Heart left ventricle (tissue), 16 donors: ENCODE data around the gene TNIK. TPM values are rescaled to one million over a fixed set of nuclear protein-coding genes. Genes with fewer than 3 reads are reported as not detected.

Experiments used
- ATAC-seq, 4 donors: fragments of 200-7000 bp; cut with Tn5 transposase; one replicate each; pipeline ENCODE4 v1.9.1; 2020 to 2022; ENCODE audit warnings: moderate library complexity in 4 of 4, mild to moderate bottlenecking in 3 of 4, moderate number of reproducible peaks in 1 of 4
- DNase-seq, 5 donors: peaks; one replicate each; pipeline ENCODE4 v3.0.0-alpha.2; 2020
- H3K27ac ChIP-seq, 12 donors: fragments of 200-600 bp; sonication (generic) in 4 of 12; one replicate each; pipeline versions ENCODE4 v1.5.0 to v1.8.0; 2016 to 2022; ENCODE audit warnings: mild to moderate bottlenecking in 2 of 12
- H3K27me3 ChIP-seq, 9 donors: fragments of 200-600 bp; sonication (generic) in 2 of 9; one replicate each; pipeline versions ENCODE4 v1.5.1 to v1.8.0; 2016 to 2022; ENCODE audit warnings: mild to moderate bottlenecking in 3 of 9
- H3K36me3 ChIP-seq, 9 donors: fragments of 200-600 bp; sonication (generic) in 2 of 9; one replicate each; pipeline versions ENCODE4 v1.5.0 to v1.8.0; 2018 to 2022; ENCODE audit warnings: mild to moderate bottlenecking in 2 of 9
- H3K4me1 ChIP-seq, 12 donors: fragments of 200-600 bp; sonication (generic) in 4 of 12; one replicate each; pipeline versions ENCODE4 v1.5.0 to v1.8.0; 2016 to 2022; ENCODE audit warnings: mild to moderate bottlenecking in 3 of 12
- H3K4me3 ChIP-seq, 12 donors: fragments of 200-600 bp; sonication (generic) in 4 of 12; one replicate each; pipeline versions ENCODE4 v1.5.0 to v1.8.0; 2017 to 2022; ENCODE audit warnings: mild to moderate bottlenecking in 9 of 12, moderate library complexity in 4 of 12
- H3K9me3 ChIP-seq, 12 donors: fragments of 200-600 bp; sonication (generic) in 4 of 12; one replicate each; pipeline versions ENCODE4 v1.5.0 to v1.8.0; 2016 to 2022; ENCODE audit warnings: mild to moderate bottlenecking in 1 of 12
- POLR2A ChIP-seq, 2 donors: fragments of 450-650 bp; IDR thresholded peaks; one replicate each; pipeline ENCODE4 v1.6.1; 2017; ENCODE audit warnings: antibody characterized with exemption in 2 of 2, mild to moderate bottlenecking in 2 of 2, moderate library complexity in 2 of 2
- WGBS, 4 donors: extraction: QIAGEN DNeasy Blood & Tissue Kit in 2 of 4; methylation state at CpG; one replicate each; pipeline versions ENCODE4 v1.1.5 to v1.1.7; 2013 to 2018; 5-methylcytosine and 5-hydroxymethylcytosine counted together
- intact Hi-C, 10 donors: fragments of 100-400 bp; cut with DNase I; formaldehyde crosslinking; loops; one replicate each; pipeline versions ENCODE4 v1.11.1 to v1.14.2; 2022
- polyA plus RNA-seq, 2 donors: library from polyadenylated mRNA; stranded (reverse); fragments of 200-250 nt; gene quantifications; one replicate each; pipeline ENCODE4 v1.2.3, GENCODE V29; 2013
- total RNA-seq, 9 donors: library from RNA; depleted of rRNA in 2 of 9; stranded (reverse); fragments of >200 nt in 2 of 9; fragmentation: NEBNext Ultra II Directional in 3 of 9; extraction: Animal tissue kit (Norgen Biotek cat#: 25700) in 3 of 9; gene quantifications; one replicate each; pipeline versions ENCODE4 v1.1.0 to v1.2.4, GENCODE V29; 2016 to 2023
- TF ChIP-seq, protein P1 (sequence below), 12 donors: fragments of 200-600 bp; sonication (generic) in 4 of 12; IDR thresholded peaks; one replicate each; pipeline versions ENCODE4 v1.5.0 to v1.8.0; 2018 to 2022; ENCODE audit warnings: antibody characterized with exemption in 12 of 12, mild to moderate bottlenecking in 5 of 12
- donor health status: ischemic (EF 13 %, LVEDD 7.1; RV severe dilation, severe dysfunction).
- donor health status: healthy with polysubstance abuse.
- donor health status: DM: no; HTN: yes; CAD: no.
- donor health status: DM: no; HTN: no; CAD: no.
- donor health status: ischemic (EF 25% LVEDD 6.9; RV normal size, moderate dysfunction).
- donor health status: ischemic (EF 25% LVEDD 5.7; RV mildly dilated, moderate dysfunction).
- donor health status: healthy.
- donor health status: DM: yes; HTN: yes; CAD: no.
- donor health status: ischemic (EF 35%, LVEDD 5.7; RV mildly dilated, moderate dysfunction).
- donor health status: nonischemic (EF 11% LVEDD 7.7; RV severe dilation, severe dysfunction).
- donor health status: DM: yes; HTN: yes; CAD: no.
- donor health status: PGD.
- donor health status: ischemic (EF 29% LVEDD 5.4; RV normal size, mild dysfunction).
- donor health status: nonischemic (EF 23%, LVEDD 6.1; RV moderate dilation, normal function).

TNIK gene
- total and polyA plus RNA-seq, 11 donors = 12.3 to 51.6 (median 32.4) TPM

DNA sequence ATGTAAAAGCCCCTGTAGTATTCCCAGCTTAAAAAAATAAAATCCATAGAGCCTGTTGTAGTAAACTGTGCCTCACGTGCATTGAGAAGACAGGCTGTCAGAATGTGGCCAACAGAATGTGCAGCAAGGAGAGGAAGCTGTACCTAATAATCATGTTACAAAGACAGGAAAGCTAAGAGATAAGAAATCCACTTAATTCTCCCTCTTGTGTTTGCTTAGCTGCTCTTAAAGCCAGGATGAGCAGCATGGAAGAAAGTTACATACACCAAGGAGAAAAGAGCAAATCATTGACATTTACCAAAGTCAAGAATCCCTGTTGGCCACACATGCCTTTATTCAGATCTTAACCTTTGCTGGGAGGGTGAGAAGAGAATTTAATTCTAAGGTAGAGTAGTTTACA is 85.9 kb downstream of the TNIK start:
- intact Hi-C loops = no loop called here
- Histone ChIP-seq H3K27ac (peak overlapping the region in 1 of 12 donors; percentile 9), H3K4me1 (peaks cover 0 to 53% (median 29%) of the 10 kb centered on the region in 12 donors), H3K4me3 (no peak overlapping the region), H3K36me3 (no peaks in the 10 kb centered on the region), H3K9me3 (no peaks in the 10 kb centered on the region), H3K27me3 (no peaks in the 10 kb centered on the region)
- WGBS, 4 donors = 0 to 26% (median 14%) methylated on average over 1 of the region's 1 CpG
- DNase-seq = no peak
- no peak for TF ChIP-seq POLR2A (IDR thresholded peaks at IDR 0.05)
- TF ChIP-seq, protein P1, sequence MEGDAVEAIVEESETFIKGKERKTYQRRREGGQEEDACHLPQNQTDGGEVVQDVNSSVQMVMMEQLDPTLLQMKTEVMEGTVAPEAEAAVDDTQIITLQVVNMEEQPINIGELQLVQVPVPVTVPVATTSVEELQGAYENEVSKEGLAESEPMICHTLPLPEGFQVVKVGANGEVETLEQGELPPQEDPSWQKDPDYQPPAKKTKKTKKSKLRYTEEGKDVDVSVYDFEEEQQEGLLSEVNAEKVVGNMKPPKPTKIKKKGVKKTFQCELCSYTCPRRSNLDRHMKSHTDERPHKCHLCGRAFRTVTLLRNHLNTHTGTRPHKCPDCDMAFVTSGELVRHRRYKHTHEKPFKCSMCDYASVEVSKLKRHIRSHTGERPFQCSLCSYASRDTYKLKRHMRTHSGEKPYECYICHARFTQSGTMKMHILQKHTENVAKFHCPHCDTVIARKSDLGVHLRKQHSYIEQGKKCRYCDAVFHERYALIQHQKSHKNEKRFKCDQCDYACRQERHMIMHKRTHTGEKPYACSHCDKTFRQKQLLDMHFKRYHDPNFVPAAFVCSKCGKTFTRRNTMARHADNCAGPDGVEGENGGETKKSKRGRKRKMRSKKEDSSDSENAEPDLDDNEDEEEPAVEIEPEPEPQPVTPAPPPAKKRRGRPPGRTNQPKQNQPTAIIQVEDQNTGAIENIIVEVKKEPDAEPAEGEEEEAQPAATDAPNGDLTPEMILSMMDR (IDR thresholded peaks at IDR 0.05) = no peak
- ATAC-seq = no peak

DNA sequence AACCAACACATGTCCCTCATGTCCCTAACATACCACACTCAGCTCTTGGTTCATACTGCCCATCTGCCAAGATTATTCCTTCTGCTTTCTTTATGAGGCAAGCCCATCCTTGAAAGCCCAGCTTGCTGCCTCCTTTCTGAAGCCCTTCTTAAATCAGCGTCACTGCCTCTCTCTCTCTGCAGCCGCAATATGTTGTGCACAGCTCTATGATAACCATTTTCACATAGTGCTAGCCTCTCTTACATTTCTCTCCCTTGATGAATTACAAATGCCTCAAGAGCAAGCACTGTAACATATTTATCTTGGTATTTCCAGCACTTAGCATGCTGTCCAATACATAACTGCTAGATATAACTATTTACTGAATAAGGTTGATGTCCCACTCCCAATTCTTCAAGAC is 86.5 kb downstream of the TNIK start:
- H3K27me3 ChIP-seq = no peaks in the 10 kb centered on the region
- ATAC-seq (peak in 2 of 4 donors; percentile 21 to 29), DNase-seq (no peak)
- intact Hi-C loops = no loop called here
- TF ChIP-seq, protein P1 (IDR thresholded peaks at IDR 0.05) = no peak
- TF ChIP-seq POLR2A (IDR thresholded peaks at IDR 0.05) = no peak
- no peaks in the 10 kb centered on the region for H3K36me3 ChIP-seq
- no peak overlapping the region for H3K4me3 ChIP-seq
- H3K9me3 ChIP-seq = no peaks in the 10 kb centered on the region
- H3K4me1 ChIP-seq = peaks cover 0 to 48% (median 27%) of the 10 kb centered on the region in 12 donors
- WGBS, 4 donors = 47 to 61% (median 51%) methylated on average over 2 of the region's 2 CpGs
- H3K27ac ChIP-seq = no peak overlapping the region

DNA sequence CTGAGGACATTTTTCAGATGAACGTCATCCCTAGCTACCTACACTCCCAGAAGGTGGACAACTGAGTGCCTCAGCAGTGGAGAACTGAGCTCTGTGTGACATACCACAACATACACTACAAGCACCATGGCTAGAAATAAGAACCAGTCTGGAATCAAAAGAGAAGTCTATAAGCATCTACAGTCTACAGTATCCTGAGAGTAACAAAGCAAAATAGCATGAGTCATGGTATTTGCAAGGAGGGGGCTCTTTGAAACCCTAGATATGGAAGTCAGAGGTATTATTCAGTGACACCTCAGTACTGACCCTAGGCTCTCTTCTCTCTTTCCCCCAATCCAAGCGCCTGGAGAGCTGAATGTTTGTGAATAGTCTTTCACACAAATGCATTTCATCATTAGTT is 87.5 kb downstream of the TNIK start:
- H3K36me3 ChIP-seq = no peaks in the 10 kb centered on the region
- intact Hi-C loops = no loop called here
- DNase-seq = no peak
- no peak for TF ChIP-seq POLR2A (IDR thresholded peaks at IDR 0.05)
- TF ChIP-seq, protein P1 (IDR thresholded peaks at IDR 0.05) = no peak
- ATAC-seq = no peak
- H3K4me3 ChIP-seq = no peak overlapping the region
- H3K9me3 ChIP-seq = no peaks in the 10 kb centered on the region
- 82 to 100% (median 92%) methylated on average over 2 of the region's 2 CpGs for WGBS, 4 donors
- no peaks in the 10 kb centered on the region for H3K27me3 ChIP-seq
- peaks cover 0 to 46% (median 27%) of the 10 kb centered on the region in 12 donors for H3K4me1 ChIP-seq
- H3K27ac ChIP-seq = no peak overlapping the region

DNA sequence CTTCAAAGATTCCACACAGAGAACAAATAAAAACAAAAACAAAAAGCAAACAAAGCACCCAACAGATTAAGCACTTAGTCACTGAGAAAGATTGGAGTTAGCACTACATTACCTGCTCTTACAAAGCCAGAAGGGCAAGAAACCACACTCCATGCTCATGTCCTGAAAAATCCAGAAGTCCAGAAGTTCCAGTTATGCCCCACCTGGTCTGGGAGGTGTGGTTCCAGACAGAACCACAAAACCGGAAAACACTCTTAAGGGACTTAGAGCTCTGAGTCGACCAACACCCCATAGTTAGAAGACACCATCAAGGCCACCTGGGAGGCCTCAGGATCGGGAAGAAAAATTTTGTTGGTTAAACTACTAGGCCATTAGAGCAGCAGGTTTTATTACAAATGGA is 88.9 kb downstream of the TNIK start:
- Histone ChIP-seq H3K27me3 (no peaks in the 10 kb centered on the region), H3K4me1 (peaks cover 0 to 33% (median 23%) of the 10 kb centered on the region in 12 donors), H3K4me3 (no peak overlapping the region), H3K9me3 (no peaks in the 10 kb centered on the region), H3K36me3 (no peaks in the 10 kb centered on the region), H3K27ac (no peak overlapping the region)
- DNase-seq (no peak), ATAC-seq (no peak)
- intact Hi-C loops = no loop called here
- 71 to 86% (median 78%) methylated on average over 3 of the region's 3 CpGs for WGBS, 4 donors
- TF ChIP-seq, protein P1 (IDR thresholded peaks at IDR 0.05) = no peak
- no peak for TF ChIP-seq POLR2A (IDR thresholded peaks at IDR 0.05)
